H1 (cell line): Measurements from ENCODE around the gene LY86.

Source experiments
- CTCF ChIP-seq, 3 experiments: IDR thresholded peaks; 1 replicate in 2 of 3; 2 replicates in 1 of 3; pipeline versions ENCODE4 v1.5.1 to v1.6.1; 2011; ENCODE audit warnings: low read length in 3 of 3, mild to moderate bottlenecking in 3 of 3, inconsistent platforms in 2 of 3, low read depth in 1 of 3, moderate library complexity in 1 of 3; ENCODE audit not compliant: insufficient read depth in 1 of 3; ENCODE audit errors: control extremely low read depth in 1 of 3
- EZH2 ChIP-seq: fragments of 200-600 bp; sonication (generic); IDR thresholded peaks from 2 replicates; pipeline ENCODE4 v1.7.1; 2012; ENCODE audit warnings: low read depth, mild to moderate bottlenecking, moderate library complexity, low read length, inconsistent platforms; ENCODE audit not compliant: severe bottlenecking
- FOSL1 ChIP-seq: IDR thresholded peaks from 2 replicates; pipeline ENCODE4 v1.6.1; 2011; ENCODE audit warnings: mild to moderate bottlenecking, low read depth, low read length, moderate library complexity; ENCODE audit not compliant: insufficient read depth
- GABPA ChIP-seq: IDR thresholded peaks from 2 replicates; pipeline ENCODE4 v1.6.1; 2011; ENCODE audit warnings: mild to moderate bottlenecking, low read length, moderate library complexity, borderline replicate concordance; ENCODE audit not compliant: insufficient read depth
- MAX ChIP-seq: IDR thresholded peaks from 2 replicates; pipeline ENCODE4 v1.6.1; 2012; ENCODE audit warnings: inconsistent platforms
- ZNF274 ChIP-seq: IDR thresholded peaks from 2 replicates; pipeline ENCODE4 v1.7.0; 2012; ENCODE audit warnings: low read length, borderline replicate concordance; ENCODE audit errors: extremely low read depth

GRCh38 chr6:6614096-6614982, 25.8 kb downstream of the LY86 start:
- TF ChIP-seq GABPA = no peak
- no peak for TF ChIP-seq MAX
- no peak for TF ChIP-seq FOSL1
- no peak for TF ChIP-seq CTCF (IDR thresholded peaks at IDR 0.05; ENCODE audit: control extremely low read depth in 1 of 3, insufficient read depth in 1 of 3, low read depth in 1 of 3, low read length in 3 of 3)
- no peak for TF ChIP-seq ZNF274
- no peak for TF ChIP-seq EZH2
